ENCODE measurements around the gene ZNF654. TPM values are rescaled to one million over a fixed set of nuclear protein-coding genes. Genes with fewer than 3 reads are reported as not detected.

ZNF654 gene
- total and polyA plus RNA-seq, 10 of the 15 experiments (the other 5 are each of a cell fraction or from before 2014, with no cell fraction given), result 2.7 to 14.2 (median 10.0) TPM

DNA sequence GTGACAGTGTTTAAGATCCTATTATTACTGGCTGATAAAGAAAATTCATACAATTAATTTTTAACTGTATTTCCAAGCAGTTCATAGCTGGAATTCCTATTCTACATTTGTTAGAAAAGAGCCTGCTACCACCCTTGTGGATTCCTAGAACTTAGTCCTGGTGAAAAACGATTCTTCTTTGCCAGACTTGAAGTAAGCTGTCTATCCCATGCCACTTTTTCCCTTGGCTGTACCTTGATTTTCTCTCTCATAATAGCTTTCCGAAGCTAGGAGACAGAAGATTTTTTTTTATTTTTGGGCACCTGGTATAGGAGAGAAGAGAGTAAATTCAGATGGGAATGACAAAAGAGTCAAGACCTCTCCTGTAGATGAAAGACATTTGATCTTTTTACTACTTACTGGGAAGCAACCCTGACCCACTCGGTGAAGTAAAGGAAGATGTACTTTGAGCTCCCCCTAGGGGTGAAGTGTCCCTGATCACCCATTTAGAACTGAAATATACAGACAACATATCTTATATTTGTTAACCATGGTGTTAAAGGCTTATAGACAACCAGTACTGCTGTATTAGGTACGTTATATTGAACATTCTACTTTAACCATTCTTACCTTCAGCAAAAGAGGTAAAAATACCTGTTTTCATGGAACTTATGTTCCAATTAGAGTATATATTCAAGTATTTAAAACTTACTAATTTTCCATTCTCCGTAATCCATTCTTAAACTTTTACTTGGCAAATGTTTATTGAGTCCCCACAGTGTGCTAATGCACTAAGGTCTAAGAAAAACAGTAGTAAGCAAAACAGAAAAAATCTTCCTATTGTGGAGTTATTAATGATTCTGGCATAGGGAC is 54.5 kb downstream of the ZNF654 start:
- Histone ChIP-seq H3K4me3 (no peak overlapping the region), H4K20me1 (ENCODE audit: control insufficient read depth, insufficient read depth) (no peaks in the 10 kb centered on the region), H3K4me1 (ENCODE audit: control insufficient read depth, insufficient read depth, low read length) (no peaks in the 10 kb centered on the region), H3K79me2 (ENCODE audit: control insufficient read depth, insufficient read depth, low read length) (peaks cover 2% of the 10 kb centered on the region), H3K9ac (ENCODE audit: control insufficient read depth, insufficient read depth, low read length) (no peak overlapping the region), H2AFZ (ENCODE audit: control insufficient read depth, low read depth, low read length) (no peak overlapping the region), H3K9me3 (replicated peaks; ENCODE audit: control insufficient read depth, insufficient read depth, low read length) (peaks cover 1% of the 10 kb centered on the region; the same call in 2 of the 3 replicates), H3K4me2 (ENCODE audit: control insufficient read depth, insufficient read depth) (no peak overlapping the region), H3K27me3 (replicated peaks in 1 of 2; ENCODE audit: control insufficient read depth in 2 of 2, insufficient read depth in 2 of 2, low read length in 1 of 2) (no peaks in the 10 kb centered on the region), H3K36me3 (ENCODE audit: control insufficient read depth in 2 of 2, insufficient read depth in 2 of 2, low read length in 1 of 2) (peaks cover 0 to 6% of the 10 kb centered on the region in 2 experiments; a peak in 2 of 4 replicates), H3K27ac (ENCODE audit: control insufficient read depth, insufficient read depth) (no peak overlapping the region)
- ChIA-PET SMC1A (ENCODE audit: uncharacterized antibody, unreplicated experiment) (interaction anchor here (0.6 to 4.2 kb wide), 30 partner anchors 10 to 854 kb away, joined by 3 to 28 read pairs (median 4); partner anchors contain the start of genes CGGBP1 and ZNF654), POLR2A (interaction anchor here (1.6 kb wide), 1 partner anchor 34 kb away, joined by 3 read pairs; no protein-coding TSS in a partner anchor), CTCF (interaction anchor here (0.6 to 3.2 kb wide), 54 partner anchors 10 to 853 kb away, joined by 3 to 44 read pairs (median 5); partner anchors contain the start of genes C3orf38, CGGBP1 and ZNF654), RAD21 (ENCODE audit: unreplicated experiment) (interaction anchor here (0.8 to 3.2 kb wide), 19 partner anchors 10 to 763 kb away, joined by 3 to 24 read pairs (median 4); partner anchors contain the start of genes CGGBP1 and ZNF654)
- in situ Hi-C loops (cut with MboI), result no loop called here
- FAIRE-seq (no peak), DNase-seq (ENCODE audit: low read depth, low spot score) (peak; percentile 35), ATAC-seq (peak; percentile 99)
- peak; percentile 47; the same call in 1 of the 2 replicates for TF ChIP-seq SMC3 (IDR thresholded peaks at IDR 0.05; ENCODE audit: borderline replicate concordance, low read length)
- peak; percentile 77 for TF ChIP-seq RAD21 (IDR thresholded peaks at IDR 0.05; ENCODE audit: insufficient read depth, low read depth, low read length)
- TF ChIP-seq, protein P1, sequence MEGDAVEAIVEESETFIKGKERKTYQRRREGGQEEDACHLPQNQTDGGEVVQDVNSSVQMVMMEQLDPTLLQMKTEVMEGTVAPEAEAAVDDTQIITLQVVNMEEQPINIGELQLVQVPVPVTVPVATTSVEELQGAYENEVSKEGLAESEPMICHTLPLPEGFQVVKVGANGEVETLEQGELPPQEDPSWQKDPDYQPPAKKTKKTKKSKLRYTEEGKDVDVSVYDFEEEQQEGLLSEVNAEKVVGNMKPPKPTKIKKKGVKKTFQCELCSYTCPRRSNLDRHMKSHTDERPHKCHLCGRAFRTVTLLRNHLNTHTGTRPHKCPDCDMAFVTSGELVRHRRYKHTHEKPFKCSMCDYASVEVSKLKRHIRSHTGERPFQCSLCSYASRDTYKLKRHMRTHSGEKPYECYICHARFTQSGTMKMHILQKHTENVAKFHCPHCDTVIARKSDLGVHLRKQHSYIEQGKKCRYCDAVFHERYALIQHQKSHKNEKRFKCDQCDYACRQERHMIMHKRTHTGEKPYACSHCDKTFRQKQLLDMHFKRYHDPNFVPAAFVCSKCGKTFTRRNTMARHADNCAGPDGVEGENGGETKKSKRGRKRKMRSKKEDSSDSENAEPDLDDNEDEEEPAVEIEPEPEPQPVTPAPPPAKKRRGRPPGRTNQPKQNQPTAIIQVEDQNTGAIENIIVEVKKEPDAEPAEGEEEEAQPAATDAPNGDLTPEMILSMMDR (IDR thresholded peaks at IDR 0.05 in 2 of 3, conservative IDR thresholded peaks at IDR 0.05 in 1 of 3; ENCODE audit: control insufficient read depth in 2 of 3, extremely low read depth in 1 of 3, insufficient read depth in 1 of 3, low read depth in 3 of 3, low read length in 3 of 3), result peak; percentile 67 to 72 (median 69)
- no peak for TF ChIP-seq ZNF24 (IDR thresholded peaks at IDR 0.05)
- WGBS (ENCODE audit: insufficient coverage, insufficient replicate concordance, low lambda C conversion rate, missing lambda C conversion rate), result 52% methylated on average over 5 of the region's 5 CpGs
- BruUV-seq (replicated peaks), result no TSS peak
- intact Hi-C loops (cut with micrococcal nuclease; ENCODE audit: unreplicated experiment), result loop anchor here (2.0 to 5.0 kb wide), 4 partner anchors 69 to 816 kb away; no protein-coding TSS in a partner anchor
